H9 (cell line): ENCODE data around the gene CASQ2. TPM values are rescaled to one million over a fixed set of nuclear protein-coding genes. Genes with fewer than 3 reads are reported as not detected.

Experiments used
- DNase-seq: peaks from one replicate; pipeline ENCODE4 v3.0.0-alpha.2; 2017
- H2AFZ ChIP-seq: one replicate; pipeline ENCODE4 v1.6.1; 2013; ENCODE audit warnings: mild to moderate bottlenecking, low read length, control low read depth, moderate library complexity
- H2AK5ac ChIP-seq: 2 replicates; pipeline ENCODE4 v1.6.1; 2013; ENCODE audit warnings: low read length, control low read depth, mixed read lengths; ENCODE audit not compliant: insufficient read length
- H2BK120ac ChIP-seq: one replicate; pipeline ENCODE4 v1.6.1; 2013; ENCODE audit warnings: low read depth, mild to moderate bottlenecking, low read length, control low read depth, inconsistent platforms; ENCODE audit not compliant: poor library complexity, severe bottlenecking
- H2BK12ac ChIP-seq: 2 replicates; pipeline ENCODE4 v1.6.1; 2013; ENCODE audit warnings: low read length, control low read depth, mixed read lengths, low read depth; ENCODE audit not compliant: insufficient read length
- H2BK15ac ChIP-seq: 2 replicates; pipeline ENCODE4 v1.6.1; 2013; ENCODE audit warnings: low read depth, low read length, control low read depth
- H2BK20ac ChIP-seq: one replicate; pipeline ENCODE4 v1.6.1; 2013; ENCODE audit warnings: low read depth, mild to moderate bottlenecking, low read length, control low read depth, inconsistent platforms; ENCODE audit not compliant: poor library complexity, severe bottlenecking
- H2BK5ac ChIP-seq: 2 replicates; pipeline ENCODE4 v1.6.1; 2013; ENCODE audit warnings: low read length, control low read depth, mixed read lengths; ENCODE audit not compliant: insufficient read length
- H3K14ac ChIP-seq: 2 replicates; pipeline ENCODE4 v1.6.1; 2013; ENCODE audit warnings: low read length, control low read depth; ENCODE audit not compliant: insufficient read depth
- H3K18ac ChIP-seq: 2 replicates; pipeline ENCODE4 v1.6.1; 2013; ENCODE audit warnings: low read depth, mild to moderate bottlenecking, mixed read lengths, low read length, control low read depth; ENCODE audit not compliant: insufficient read length
- H3K23ac ChIP-seq: 2 replicates; pipeline ENCODE4 v1.6.1; 2013; ENCODE audit warnings: low read length, control low read depth, mixed read lengths, low read depth; ENCODE audit not compliant: insufficient read length
- H3K23me2 ChIP-seq: 2 replicates; pipeline ENCODE4 v1.6.1; 2013; ENCODE audit warnings: low read depth, mild to moderate bottlenecking, mixed read lengths, low read length, control low read depth; ENCODE audit not compliant: insufficient read length, poor library complexity, severe bottlenecking
- H3K27ac ChIP-seq: 2 replicates; pipeline ENCODE4 v1.5.1; 2013; ENCODE audit warnings: low read length, control low read depth, mixed read lengths, low read depth; ENCODE audit not compliant: insufficient read length
- H3K27me3 ChIP-seq: 2 replicates; pipeline ENCODE4 v1.6.1; 2013; ENCODE audit warnings: low read length, control low read depth, inconsistent platforms; ENCODE audit not compliant: insufficient read depth
- H3K4ac ChIP-seq: 2 replicates; pipeline ENCODE4 v1.6.1; 2013; ENCODE audit warnings: low read depth, mild to moderate bottlenecking, control low read depth, inconsistent platforms, low read length, moderate library complexity
- H3K4me1 ChIP-seq: 2 replicates; pipeline ENCODE4 v1.6.1; 2013; ENCODE audit warnings: low read length, control low read depth, inconsistent platforms; ENCODE audit not compliant: insufficient read depth
- H3K4me2 ChIP-seq: 2 replicates; pipeline ENCODE4 v1.6.1; 2013; ENCODE audit warnings: low read length, control low read depth, mixed read lengths; ENCODE audit not compliant: insufficient read length, insufficient read depth
- H3K56ac ChIP-seq: 2 replicates; pipeline ENCODE4 v1.6.1; 2013; ENCODE audit warnings: low read depth, mild to moderate bottlenecking, mixed read lengths, low read length, control low read depth; ENCODE audit not compliant: insufficient read length
- H3K79me1 ChIP-seq: 2 replicates; pipeline ENCODE4 v1.6.1; 2013; ENCODE audit warnings: low read depth, mild to moderate bottlenecking, moderate library complexity, low read length, control low read depth, inconsistent platforms; ENCODE audit not compliant: insufficient read depth, poor library complexity, severe bottlenecking
- H3K79me2 ChIP-seq: 2 replicates; pipeline ENCODE4 v1.6.1; 2013; ENCODE audit warnings: low read length, control low read depth, inconsistent platforms; ENCODE audit not compliant: insufficient read depth
- H3K9ac ChIP-seq: 2 replicates; pipeline ENCODE4 v1.6.1; 2013; ENCODE audit warnings: low read length, control low read depth, mixed read lengths; ENCODE audit not compliant: insufficient read length; ENCODE audit errors: extremely low read depth
- H3K9me3 ChIP-seq: one replicate; pipeline ENCODE4 v1.6.1; 2013; ENCODE audit warnings: low read depth, low read length, inconsistent platforms; ENCODE audit not compliant: control insufficient read depth
- H3T11ph ChIP-seq: one replicate; pipeline ENCODE4 v1.6.1; 2013; ENCODE audit warnings: mild to moderate bottlenecking, low read length, control low read depth, inconsistent platforms
- H4K20me1 ChIP-seq: one replicate; pipeline ENCODE4 v1.6.1; 2013; ENCODE audit not compliant: control insufficient read depth, insufficient read length, insufficient read depth
- H4K5ac ChIP-seq: 2 replicates; pipeline ENCODE4 v1.6.1; 2013; ENCODE audit warnings: low read depth, mild to moderate bottlenecking, mixed read lengths, low read length, control low read depth; ENCODE audit not compliant: insufficient read length
- H4K8ac ChIP-seq: replicated peaks from 2 replicates; pipeline ENCODE4 v1.6.1; 2013; ENCODE audit warnings: low read length, control low read depth, mixed read lengths, low read depth; ENCODE audit not compliant: insufficient read length
- H4K91ac ChIP-seq: 2 replicates; pipeline ENCODE4 v1.6.1; 2013; ENCODE audit warnings: low read depth, mild to moderate bottlenecking, moderate library complexity, mixed read lengths, low read length, control low read depth; ENCODE audit not compliant: insufficient read length
- H3K27ac Mint-ChIP-seq, 3 experiments: 2 replicates in 2 of 3; 3 replicates in 1 of 3; pipeline ENCODE4 v1.8.0; 2020 to 2021; ENCODE audit warnings: mixed read lengths in 3 of 3, mild to moderate bottlenecking in 1 of 3, moderate library complexity in 1 of 3
- H3K27me3 Mint-ChIP-seq: 2 replicates; pipeline ENCODE4 v1.8.0; 2021; ENCODE audit warnings: low read depth, mild to moderate bottlenecking, moderate library complexity, mixed read lengths
- H3K36me3 Mint-ChIP-seq, 3 experiments: 2 replicates in 2 of 3; 3 replicates in 1 of 3; pipeline ENCODE4 v1.8.0; 2020 to 2021; ENCODE audit warnings: low read depth in 3 of 3, mixed read lengths in 3 of 3; ENCODE audit not compliant: insufficient read depth in 1 of 3
- H3K4me1 Mint-ChIP-seq, 2 experiments: 2 replicates each; pipeline ENCODE4 v1.8.0; 2020; ENCODE audit warnings: mixed read lengths in 2 of 2
- H3K4me3 Mint-ChIP-seq, 2 experiments: 2 replicates in 1 of 2; 3 replicates in 1 of 2; pipeline ENCODE4 v1.8.0; 2020 to 2021; ENCODE audit warnings: mild to moderate bottlenecking in 2 of 2, mixed read lengths in 2 of 2, moderate library complexity in 1 of 2
- H3K9me3 Mint-ChIP-seq, 2 experiments: 2 replicates in 1 of 2; 3 replicates in 1 of 2; pipeline ENCODE4 v1.8.0; 2020; ENCODE audit warnings: mild to moderate bottlenecking in 2 of 2, mixed read lengths in 2 of 2, moderate library complexity in 1 of 2
- CTCF ChIP-seq: fragments of 200-600 bp; sonication (generic); conservative IDR thresholded peaks from 3 replicates; pipeline ENCODE4 v1.8.0; 2021; ENCODE audit warnings: antibody characterized with exemption, mild to moderate bottlenecking
- WGBS: extraction: QIAGEN DNeasy Blood & Tissue Kit; methylation state at CpG from one replicate; pipeline ENCODE4 v1.1.7; 2013; ENCODE audit warnings: missing lambda C conversion rate, low lambda C conversion rate, mixed read lengths; ENCODE audit not compliant: insufficient read length; ENCODE audit errors: extremely low coverage; 5-methylcytosine and 5-hydroxymethylcytosine counted together
- total RNA-seq: library from RNA; stranded (reverse); gene quantifications from 2 replicates; pipeline ENCODE4 v1.2.1, GENCODE V29; 2021

CASQ2 gene
- total RNA-seq, 1 experiment from 2014 or later: not detected

GRCh38 chr1:115710859-115711624 is 57.5 kb downstream of the CASQ2 start:
- no peaks in the 10 kb centered on the region for H3K79me1 ChIP-seq
- no peaks in the 10 kb centered on the region for H3K23me2 ChIP-seq
- no peak overlapping the region for H3K27ac Mint-ChIP-seq
- no peaks in the 10 kb centered on the region for H3K36me3 Mint-ChIP-seq
- H3K27me3 Mint-ChIP-seq: no peaks in the 10 kb centered on the region; the same call in 1 of the 2 replicates
- H3K4me1 ChIP-seq: no peaks in the 10 kb centered on the region; the same call in 1 of the 2 replicates
- no peak overlapping the region for H3K18ac ChIP-seq
- H3K14ac ChIP-seq: no peak overlapping the region
- no peaks in the 10 kb centered on the region for H3K9me3 ChIP-seq
- H3K4me2 ChIP-seq: no peak overlapping the region
- H4K20me1 ChIP-seq: no peaks in the 10 kb centered on the region
- H2BK5ac ChIP-seq: no peak overlapping the region
- H3K4me1 Mint-ChIP-seq: peaks cover 16 to 18% of the 10 kb centered on the region in 2 experiments
- no peak overlapping the region for H3K56ac ChIP-seq
- H4K8ac ChIP-seq: no peak overlapping the region
- no peak overlapping the region for H3T11ph ChIP-seq
- no peak overlapping the region for H3K4me3 Mint-ChIP-seq
- H3K9me3 Mint-ChIP-seq: no peaks in the 10 kb centered on the region
- H3K79me2 ChIP-seq: no peaks in the 10 kb centered on the region
- no peak overlapping the region for H3K27ac ChIP-seq
- no peak overlapping the region for H3K23ac ChIP-seq
- no peak for TF ChIP-seq CTCF
- H2BK120ac ChIP-seq: no peak overlapping the region
- no peak overlapping the region for H3K4ac ChIP-seq
- H4K91ac ChIP-seq: no peak overlapping the region
- WGBS: no CpG with 5 or more reads among the region's 9 CpGs
- H3K27me3 ChIP-seq: no peaks in the 10 kb centered on the region
- DNase-seq: no peak
- no peak overlapping the region for H2AFZ ChIP-seq
- H2AK5ac ChIP-seq: no peak overlapping the region
- no peak overlapping the region for H4K5ac ChIP-seq
- no peak overlapping the region for H3K9ac ChIP-seq
- no peak overlapping the region for H2BK20ac ChIP-seq
- H2BK12ac ChIP-seq: no peak overlapping the region
- no peak overlapping the region for H2BK15ac ChIP-seq
